ENCODE data around the gene SPTB. TPM values are rescaled to one million over a fixed set of nuclear protein-coding genes. Genes with fewer than 3 reads are reported as not detected.

The SPTB gene
- total and polyA plus RNA-seq, 5 experiments from 2014 or later, result 0.14 TPM; not detected in 4

DNA sequence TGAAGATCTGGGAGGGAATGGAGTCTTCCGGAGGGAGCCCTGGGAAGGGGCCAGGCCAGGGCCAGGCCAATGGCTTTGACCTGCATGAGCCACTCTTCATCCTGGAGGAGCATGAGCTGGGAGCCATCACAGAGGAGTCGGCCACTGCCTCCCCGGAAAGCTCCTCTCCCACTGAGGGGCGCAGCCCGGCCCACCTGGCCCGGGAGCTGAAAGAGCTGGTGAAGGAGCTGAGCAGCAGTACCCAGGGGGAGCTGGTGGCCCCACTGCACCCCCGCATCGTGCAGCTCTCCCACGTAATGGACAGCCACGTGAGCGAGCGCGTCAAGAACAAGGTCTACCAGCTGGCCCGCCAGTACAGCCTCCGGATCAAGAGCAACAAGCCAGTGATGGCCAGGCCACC lies 137.7 kb downstream of the SPTB start:
- H3K4me1 Mint-ChIP-seq, result peaks cover 0 to 12% (median 4%) of the 10 kb centered on the region in 4 donors
- no peak overlapping the region for H3K27ac Mint-ChIP-seq
- H3K4me3 Mint-ChIP-seq, result no peak overlapping the region
- DNase-seq (no peak), ATAC-seq (no peak)
- no peaks in the 10 kb centered on the region for H3K36me3 Mint-ChIP-seq
- POLR2A ChIA-PET, result no interaction called here
- no peaks in the 10 kb centered on the region for H3K27me3 Mint-ChIP-seq
- no peaks in the 10 kb centered on the region for H3K9me3 Mint-ChIP-seq

DNA sequence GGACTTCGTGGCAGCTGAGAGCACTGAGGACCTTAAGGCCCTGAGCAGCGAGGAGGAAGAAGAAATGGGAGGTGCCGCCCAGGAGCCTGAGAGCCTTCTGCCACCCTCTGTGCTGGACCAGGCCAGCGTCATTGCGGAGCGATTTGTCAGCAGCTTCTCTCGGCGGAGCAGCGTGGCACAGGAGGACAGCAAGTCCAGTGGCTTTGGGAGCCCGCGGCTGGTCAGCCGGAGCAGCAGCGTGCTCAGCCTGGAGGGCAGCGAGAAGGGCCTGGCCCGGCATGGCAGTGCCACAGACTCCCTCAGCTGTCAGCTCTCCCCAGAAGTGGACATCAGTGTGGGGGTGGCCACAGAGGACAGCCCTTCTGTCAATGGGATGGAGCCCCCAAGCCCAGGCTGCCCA lies 138.5 kb downstream of the SPTB start:
- Mint-ChIP-seq H3K27ac (no peak overlapping the region), H3K36me3 (no peaks in the 10 kb centered on the region), H3K9me3 (no peaks in the 10 kb centered on the region), H3K27me3 (no peaks in the 10 kb centered on the region), H3K4me3 (no peak overlapping the region), H3K4me1 (peaks cover 0 to 9% (median 4%) of the 10 kb centered on the region in 4 donors)
- DNase-seq (no peak), ATAC-seq (no peak)
- POLR2A ChIA-PET, result no interaction called here

DNA sequence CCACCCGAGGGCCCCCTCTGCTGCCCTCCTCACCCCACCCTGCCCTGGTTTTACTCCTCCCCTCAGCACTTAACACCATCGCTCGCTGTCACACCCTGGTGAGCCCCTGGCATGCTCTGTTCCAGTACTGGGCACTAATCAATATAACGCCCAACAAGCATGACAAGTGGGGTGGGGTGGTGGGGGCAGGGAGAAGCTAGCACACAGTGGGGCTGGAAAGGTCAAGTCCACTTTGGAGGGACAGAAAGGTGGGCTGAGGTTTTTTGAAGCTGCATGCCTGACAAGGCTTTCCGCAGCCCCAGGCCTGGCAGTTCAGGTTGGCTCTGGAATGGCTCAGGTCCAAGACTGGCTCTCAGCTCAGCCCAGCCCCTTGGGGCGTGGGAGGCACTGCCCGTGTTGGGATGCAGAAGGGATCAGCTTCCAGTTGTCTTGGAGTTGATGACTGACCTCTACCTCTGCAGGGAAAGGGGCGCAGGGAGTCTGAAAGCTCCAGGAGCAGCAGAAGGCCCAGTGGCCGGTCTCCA lies 141.4 kb downstream of the SPTB start:
- POLR2A ChIA-PET, result no interaction called here
- no peak overlapping the region for H3K27ac Mint-ChIP-seq
- no peaks in the 10 kb centered on the region for H3K36me3 Mint-ChIP-seq
- H3K4me3 Mint-ChIP-seq, result no peak overlapping the region
- peak in 1 of 10 donors; percentile 45 for DNase-seq
- H3K27me3 Mint-ChIP-seq, result no peaks in the 10 kb centered on the region
- H3K9me3 Mint-ChIP-seq, result no peaks in the 10 kb centered on the region
- ATAC-seq, result no peak
- peaks cover 0 to 17% (median 2%) of the 10 kb centered on the region in 4 donors for H3K4me1 Mint-ChIP-seq

DNA sequence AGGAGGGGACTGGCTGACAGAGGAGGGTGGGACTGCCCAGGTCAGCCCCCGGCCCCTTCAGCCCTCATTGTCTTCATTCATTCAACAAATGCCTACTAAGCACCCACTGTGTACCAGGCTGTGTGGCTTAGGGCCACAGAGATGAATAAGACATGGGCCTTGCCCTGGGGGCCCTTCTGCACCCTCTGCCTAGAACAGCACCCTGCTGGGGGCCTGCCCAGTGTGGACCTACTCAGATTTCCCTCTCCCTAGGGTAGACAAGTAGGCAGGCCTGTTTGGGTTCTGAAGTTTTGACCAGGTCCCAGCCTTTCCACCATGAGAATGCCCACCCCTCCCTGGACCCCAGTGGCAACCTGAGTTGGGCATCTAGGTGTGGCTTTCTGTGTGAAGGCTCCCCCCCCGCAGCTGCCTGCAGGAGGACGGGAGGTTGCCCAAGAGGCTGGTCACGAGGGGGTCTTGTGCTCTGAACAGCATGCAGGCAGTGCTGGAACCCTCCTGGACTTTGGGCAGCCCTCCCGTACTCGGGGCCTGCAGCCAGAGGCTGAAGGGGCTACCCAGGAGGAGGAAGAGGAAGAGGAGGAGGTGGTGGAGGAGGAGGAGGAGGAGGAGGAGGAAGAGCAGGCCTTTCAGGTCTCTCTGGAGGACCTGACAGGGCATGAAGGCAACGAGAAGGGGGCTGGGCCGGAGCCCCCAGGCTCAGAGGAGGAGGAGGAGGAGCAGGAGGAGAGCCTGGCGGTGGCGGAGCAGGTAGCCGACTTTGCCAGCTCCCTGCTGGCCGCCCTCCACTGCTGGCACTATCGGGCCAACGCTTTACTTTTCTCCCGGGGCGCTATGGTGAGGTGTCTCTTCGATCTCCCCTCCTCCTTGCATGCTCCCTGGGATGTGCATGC lies 142.1 kb downstream of the SPTB start:
- Mint-ChIP-seq H3K4me1 (peaks cover 0 to 17% (median 2%) of the 10 kb centered on the region in 4 donors), H3K9me3 (no peaks in the 10 kb centered on the region), H3K27me3 (no peaks in the 10 kb centered on the region), H3K4me3 (no peak overlapping the region), H3K36me3 (no peaks in the 10 kb centered on the region), H3K27ac (no peak overlapping the region)
- DNase-seq, result peak in 1 of 10 donors; percentile 52
- POLR2A ChIA-PET, result no interaction called here
- no peak for ATAC-seq

DNA sequence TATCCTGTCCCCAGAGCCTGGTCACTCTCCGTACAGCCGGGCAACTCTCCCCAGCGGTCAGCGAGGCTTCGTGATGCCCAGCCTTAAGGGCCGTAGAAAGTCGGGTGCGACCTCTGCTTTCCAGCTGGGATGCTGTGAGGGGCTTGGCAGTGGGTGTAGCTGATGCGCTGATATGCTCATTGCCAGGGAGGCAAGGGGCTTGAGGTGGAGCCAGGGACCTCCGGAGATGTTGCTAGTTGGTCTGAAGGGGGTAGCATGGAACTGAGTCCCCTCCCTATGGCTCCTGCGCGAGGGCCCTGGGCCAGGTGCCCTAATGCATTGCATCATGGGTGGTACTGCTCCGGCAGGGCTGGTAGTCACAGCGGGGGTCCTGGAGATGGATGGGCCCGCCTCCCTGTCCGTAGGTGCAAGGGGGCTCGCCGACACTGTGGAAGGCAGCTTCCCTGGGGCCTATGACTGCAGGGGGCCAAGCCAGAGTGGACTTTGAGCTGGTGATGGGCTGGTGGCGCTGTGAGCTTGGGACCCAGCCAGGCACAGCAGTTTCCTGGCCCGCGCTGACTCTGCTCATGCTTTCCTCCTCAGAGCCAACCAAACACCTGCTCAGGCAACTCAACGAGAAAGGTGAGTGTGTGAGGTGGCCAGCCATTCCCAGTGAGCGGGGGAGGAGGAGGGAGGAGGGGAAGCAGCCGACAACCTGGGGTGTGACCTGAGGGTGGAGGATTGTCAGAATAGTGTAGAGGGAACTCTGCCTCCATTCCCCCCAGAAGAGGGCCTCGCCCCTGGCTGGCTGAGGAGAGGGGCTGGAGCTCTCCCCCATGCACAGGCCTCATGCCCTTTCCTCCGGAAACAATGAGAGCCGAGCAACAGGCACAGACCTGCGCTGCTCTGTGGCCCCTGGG lies 143.2 kb downstream of the SPTB start:
- no peaks in the 10 kb centered on the region for H3K36me3 Mint-ChIP-seq
- H3K9me3 Mint-ChIP-seq, result no peaks in the 10 kb centered on the region
- no peaks in the 10 kb centered on the region for H3K27me3 Mint-ChIP-seq
- POLR2A ChIA-PET, result no interaction called here
- peaks cover 0 to 17% (median 2%) of the 10 kb centered on the region in 4 donors for H3K4me1 Mint-ChIP-seq
- ATAC-seq, result no peak
- DNase-seq, result peak in 1 of 10 donors; percentile 30
- H3K27ac Mint-ChIP-seq, result no peak overlapping the region
- H3K4me3 Mint-ChIP-seq, result no peak overlapping the region

DNA sequence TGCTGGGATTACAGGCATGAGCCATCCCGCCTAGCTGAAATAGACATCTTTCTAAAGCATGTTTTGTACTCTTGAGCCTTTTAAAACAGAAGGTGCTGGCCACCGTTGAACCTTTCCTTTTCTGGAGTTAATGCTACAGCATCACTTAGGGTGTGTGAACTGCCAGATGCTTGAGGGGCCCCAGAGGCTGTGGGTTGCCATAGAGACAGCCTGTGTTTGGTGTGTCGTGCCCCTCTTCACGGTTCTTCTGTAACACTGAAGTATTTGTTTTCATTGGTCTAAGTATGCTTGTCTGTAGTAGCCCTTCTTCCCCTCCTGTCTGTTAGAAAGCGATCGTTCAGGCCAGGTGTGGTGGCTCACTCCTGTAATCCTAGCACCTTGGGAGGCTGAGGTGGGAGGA lies 144.7 kb downstream of the SPTB start:
- Mint-ChIP-seq H3K27me3 (no peaks in the 10 kb centered on the region), H3K36me3 (no peaks in the 10 kb centered on the region), H3K4me3 (no peak overlapping the region), H3K9me3 (no peaks in the 10 kb centered on the region), H3K27ac (peak overlapping the region in 3 of 10 donors; percentile 35 to 80 (median 54)), H3K4me1 (peaks cover 4 to 22% (median 7%) of the 10 kb centered on the region in 4 donors)
- ATAC-seq (no peak), DNase-seq (peak in 1 of 10 donors; percentile 21)
- POLR2A ChIA-PET, result interaction anchor here (0.6 kb wide), 1 partner anchor 425 kb away, joined by 4 read pairs; no protein-coding TSS in a partner anchor

DNA sequence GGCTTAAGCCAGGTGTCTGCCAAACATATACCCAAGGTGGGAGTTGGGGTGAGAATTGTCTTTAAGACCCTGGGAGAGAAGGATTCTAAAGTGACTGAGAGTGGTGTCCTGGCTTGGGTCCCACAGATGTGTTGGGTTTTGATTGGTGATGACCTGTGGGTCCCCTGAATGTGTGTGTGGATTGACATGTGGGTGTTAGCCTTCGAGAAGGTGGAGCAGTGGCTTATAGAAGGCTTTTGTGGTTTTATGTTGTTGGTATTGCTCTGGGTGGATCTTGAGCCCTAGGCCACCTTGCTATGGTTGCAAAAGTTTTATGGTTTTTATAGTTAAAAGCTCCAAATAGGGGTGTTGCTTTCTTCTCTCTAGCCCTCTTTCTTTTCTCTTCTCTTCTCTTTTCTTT lies 145.8 kb downstream of the SPTB start:
- peaks cover 6 to 24% (median 9%) of the 10 kb centered on the region in 4 donors for H3K4me1 Mint-ChIP-seq
- no peak overlapping the region for H3K4me3 Mint-ChIP-seq
- no peaks in the 10 kb centered on the region for H3K27me3 Mint-ChIP-seq
- H3K27ac Mint-ChIP-seq, result peak overlapping the region in 3 of 10 donors; percentile 22 to 50 (median 23)
- DNase-seq (no peak), ATAC-seq (no peak)
- H3K9me3 Mint-ChIP-seq, result no peaks in the 10 kb centered on the region
- H3K36me3 Mint-ChIP-seq, result no peaks in the 10 kb centered on the region
- POLR2A ChIA-PET, result no interaction called here

DNA sequence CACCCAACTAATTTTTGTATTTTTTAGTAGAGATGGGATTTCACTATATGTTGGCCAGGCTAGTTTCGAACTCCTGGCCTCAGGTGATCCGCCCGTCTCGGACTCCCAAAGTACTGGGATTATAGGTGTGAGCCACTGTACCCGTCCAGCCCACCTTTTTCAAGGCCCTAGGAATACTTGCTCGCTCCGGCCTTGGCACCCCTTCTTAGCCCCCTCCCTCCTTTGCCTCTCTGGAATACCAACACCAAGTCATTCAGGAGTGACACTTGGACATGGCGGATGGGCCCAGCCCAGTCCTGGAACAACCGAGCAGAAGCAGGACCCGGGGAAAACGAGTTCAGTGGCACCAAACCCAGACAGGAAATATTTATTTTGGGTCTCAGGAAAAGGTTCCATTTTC lies 146.4 kb downstream of the SPTB start:
- Mint-ChIP-seq H3K36me3 (no peaks in the 10 kb centered on the region), H3K27ac (peak overlapping the region in 2 of 10 donors; percentile 15 to 21), H3K4me1 (peaks cover 6 to 25% (median 9%) of the 10 kb centered on the region in 4 donors), H3K27me3 (no peaks in the 10 kb centered on the region), H3K4me3 (no peak overlapping the region), H3K9me3 (no peaks in the 10 kb centered on the region)
- DNase-seq (peak in 1 of 10 donors; percentile 16), ATAC-seq (no peak)
- POLR2A ChIA-PET, result interaction anchor here (0.7 kb wide), 1 partner anchor 16 kb away, joined by 3 read pairs; no protein-coding TSS in a partner anchor

DNA sequence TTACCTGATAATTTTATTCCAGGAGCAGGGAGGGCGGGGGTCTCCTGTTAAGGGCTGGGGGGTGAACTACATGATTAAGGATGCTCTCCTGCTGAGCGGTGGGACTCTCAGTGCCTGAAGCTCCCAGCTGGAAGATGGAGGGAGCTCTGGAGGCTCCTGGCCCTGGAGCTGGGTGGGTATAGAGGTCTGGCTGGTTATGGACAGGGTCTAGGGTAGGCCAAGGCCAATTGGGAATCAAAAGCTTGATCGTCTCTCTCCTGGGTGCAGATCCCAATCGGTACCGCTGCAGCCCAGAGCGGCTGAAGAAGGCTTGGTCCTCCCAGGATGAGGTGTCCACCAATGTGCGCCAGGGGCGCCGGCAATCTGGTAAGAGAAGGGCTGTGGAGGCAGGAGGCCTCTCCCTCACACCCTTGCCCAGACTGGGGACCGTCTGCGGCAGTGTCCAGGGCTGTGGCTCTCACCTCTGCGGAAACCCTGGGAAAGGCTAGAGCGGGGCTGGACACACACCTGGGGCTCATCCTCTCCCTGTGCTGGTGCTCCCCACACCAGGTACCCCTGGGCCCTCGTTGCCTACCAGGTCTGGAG lies 147.1 kb downstream of the SPTB start:
- POLR2A ChIA-PET, result interaction anchor here (0.7 kb wide), 1 partner anchor 15 kb away, joined by 3 read pairs; no protein-coding TSS in a partner anchor
- peak in 1 of 10 donors; percentile 35 for DNase-seq
- Mint-ChIP-seq H3K9me3 (no peaks in the 10 kb centered on the region), H3K4me3 (no peak overlapping the region), H3K27me3 (no peaks in the 10 kb centered on the region), H3K4me1 (peaks cover 6 to 32% (median 9%) of the 10 kb centered on the region in 4 donors), H3K36me3 (no peaks in the 10 kb centered on the region), H3K27ac (peak overlapping the region in 1 of 10 donors; percentile 13)
- ATAC-seq, result no peak

DNA sequence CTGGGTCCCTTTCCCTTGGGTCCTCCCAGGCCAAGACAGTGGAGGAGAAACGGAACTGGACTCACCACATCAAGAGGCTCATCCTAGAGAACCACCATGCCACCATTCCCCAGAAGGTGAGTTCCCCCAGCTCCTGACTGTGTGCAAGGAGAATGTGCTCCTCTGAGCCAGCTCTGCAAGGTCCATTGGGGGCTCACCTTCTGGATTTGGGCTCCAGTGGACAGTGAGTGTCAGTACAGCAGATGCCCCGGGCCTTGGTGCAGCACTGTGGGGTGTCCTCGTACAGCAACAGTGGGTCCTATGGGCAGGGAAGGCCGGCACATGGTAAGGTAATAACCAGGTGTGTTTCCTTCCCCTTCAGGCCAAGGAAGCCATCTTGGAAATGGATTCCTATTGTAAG lies 147.6 kb downstream of the SPTB start:
- ATAC-seq (no peak), DNase-seq (peak in 1 of 10 donors; percentile 31)
- H3K27me3 Mint-ChIP-seq, result no peaks in the 10 kb centered on the region
- no peak overlapping the region for H3K4me3 Mint-ChIP-seq
- no peaks in the 10 kb centered on the region for H3K9me3 Mint-ChIP-seq
- peaks cover 6 to 34% (median 9%) of the 10 kb centered on the region in 4 donors for H3K4me1 Mint-ChIP-seq
- POLR2A ChIA-PET, result no interaction called here
- peak overlapping the region in 1 of 10 donors; percentile 53 for H3K27ac Mint-ChIP-seq
- no peaks in the 10 kb centered on the region for H3K36me3 Mint-ChIP-seq

DNA sequence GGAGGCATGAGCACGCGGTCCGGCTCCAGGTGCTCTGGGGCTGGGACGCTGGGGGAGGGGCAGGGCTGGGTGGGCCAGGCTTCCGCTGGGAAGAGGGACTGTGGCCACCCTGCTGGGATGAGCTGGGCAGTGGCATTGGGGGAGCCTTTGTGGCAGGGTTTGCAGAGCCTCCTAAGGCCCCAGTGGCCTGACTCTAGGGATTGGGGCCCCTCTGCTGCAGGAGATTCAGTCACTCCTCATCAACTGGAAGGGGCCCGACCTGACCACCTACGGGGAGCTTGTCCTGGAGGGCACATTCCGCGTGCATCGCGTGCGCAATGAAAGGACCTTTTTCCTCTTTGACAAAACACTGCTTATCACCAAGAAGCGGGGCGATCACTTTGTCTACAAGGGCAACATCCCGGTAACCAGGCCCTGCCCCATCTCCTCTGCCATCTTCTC lies 148.5 kb downstream of the SPTB start:
- H3K4me1 Mint-ChIP-seq, result peaks cover 6 to 40% (median 9%) of the 10 kb centered on the region in 4 donors
- DNase-seq (peak in 1 of 10 donors; percentile 24), ATAC-seq (no peak)
- H3K27me3 Mint-ChIP-seq, result no peaks in the 10 kb centered on the region
- no peaks in the 10 kb centered on the region for H3K36me3 Mint-ChIP-seq
- H3K4me3 Mint-ChIP-seq, result no peak overlapping the region
- no peaks in the 10 kb centered on the region for H3K9me3 Mint-ChIP-seq
- no peak overlapping the region for H3K27ac Mint-ChIP-seq
- POLR2A ChIA-PET, result no interaction called here

DNA sequence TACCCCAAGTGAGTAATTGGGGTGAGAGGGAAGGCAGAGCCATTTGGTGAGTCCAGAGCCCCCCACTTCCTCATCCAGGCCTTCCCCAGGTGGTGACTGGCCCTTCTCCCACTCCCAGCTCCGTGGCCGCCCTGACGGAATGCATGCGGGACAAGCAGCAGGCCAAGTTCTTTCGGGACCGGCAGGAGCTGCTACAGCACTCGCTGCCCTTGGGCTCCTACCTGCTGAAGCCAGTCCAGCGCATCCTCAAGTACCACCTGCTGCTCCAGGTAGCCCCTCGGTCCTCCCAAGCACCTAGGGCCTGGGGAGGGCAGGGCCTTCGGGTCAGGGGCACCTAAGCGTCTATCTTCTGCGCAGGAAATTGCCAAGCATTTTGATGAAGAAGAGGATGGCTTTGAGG lies 149.0 kb downstream of the SPTB start:
- H3K9me3 Mint-ChIP-seq, result no peaks in the 10 kb centered on the region
- ATAC-seq (no peak), DNase-seq (peak in 1 of 10 donors; percentile 55)
- H3K27me3 Mint-ChIP-seq, result no peaks in the 10 kb centered on the region
- POLR2A ChIA-PET, result no interaction called here
- no peaks in the 10 kb centered on the region for H3K36me3 Mint-ChIP-seq
- peak overlapping the region in 2 of 10 donors; percentile 41 to 82 for H3K27ac Mint-ChIP-seq
- H3K4me3 Mint-ChIP-seq, result no peak overlapping the region
- H3K4me1 Mint-ChIP-seq, result peaks cover 6 to 45% (median 11%) of the 10 kb centered on the region in 4 donors

Measured in naive thymus-derived CD8-positive, alpha-beta T cell (primary cell).